PFSK-1 (cell line): ENCODE data around the gene TACR1.

ENCODE experiments used
- FOXP2 ChIP-seq: optimal IDR thresholded peaks from 2 replicates; pipeline ENCODE3; 2011; ENCODE audit warnings: borderline replicate concordance, control low read depth, inconsistent platforms; ENCODE audit not compliant: insufficient read depth; ENCODE audit errors: extremely low read length, extremely low read depth
- POLR2AphosphoS5 ChIP-seq: IDR thresholded peaks from 2 replicates; pipeline ENCODE4 v1.6.1; 2012; ENCODE audit warnings: low read depth, mild to moderate bottlenecking, control low read depth, low read length, moderate library complexity
- SIN3A ChIP-seq: IDR thresholded peaks from 2 replicates; pipeline ENCODE4 v1.6.1; 2012; ENCODE audit warnings: mild to moderate bottlenecking, low read length, moderate library complexity, borderline replicate concordance; ENCODE audit not compliant: insufficient read depth
- TAF1 ChIP-seq: IDR thresholded peaks from 2 replicates; pipeline ENCODE4 v1.6.1; 2012; ENCODE audit warnings: low read length, control low read depth, borderline replicate concordance; ENCODE audit not compliant: insufficient read depth
- TF ChIP-seq, protein P1 (sequence below), 2 experiments: IDR thresholded peaks; 2 replicates each; pipeline versions ENCODE4 v1.6.1 to v1.8.0; 2011 to 2012; ENCODE audit warnings: low read depth in 2 of 2, low read length in 2 of 2, control low read depth in 1 of 2, inconsistent platforms in 1 of 2, mild to moderate bottlenecking in 1 of 2, moderate library complexity in 1 of 2; ENCODE audit not compliant: insufficient read depth in 1 of 2

Gene TACR1

GRCh38 chr2:75168186-75168585, 31.1 kb downstream of the TACR1 start:
- no peak for TF ChIP-seq TAF1

GRCh38 chr2:75166491-75166890, 32.8 kb downstream of the TACR1 start:
- TF ChIP-seq SIN3A (no peak), POLR2AphosphoS5 (no peak), FOXP2 (no peak), TAF1 (no peak)
- TF ChIP-seq, protein P1, sequence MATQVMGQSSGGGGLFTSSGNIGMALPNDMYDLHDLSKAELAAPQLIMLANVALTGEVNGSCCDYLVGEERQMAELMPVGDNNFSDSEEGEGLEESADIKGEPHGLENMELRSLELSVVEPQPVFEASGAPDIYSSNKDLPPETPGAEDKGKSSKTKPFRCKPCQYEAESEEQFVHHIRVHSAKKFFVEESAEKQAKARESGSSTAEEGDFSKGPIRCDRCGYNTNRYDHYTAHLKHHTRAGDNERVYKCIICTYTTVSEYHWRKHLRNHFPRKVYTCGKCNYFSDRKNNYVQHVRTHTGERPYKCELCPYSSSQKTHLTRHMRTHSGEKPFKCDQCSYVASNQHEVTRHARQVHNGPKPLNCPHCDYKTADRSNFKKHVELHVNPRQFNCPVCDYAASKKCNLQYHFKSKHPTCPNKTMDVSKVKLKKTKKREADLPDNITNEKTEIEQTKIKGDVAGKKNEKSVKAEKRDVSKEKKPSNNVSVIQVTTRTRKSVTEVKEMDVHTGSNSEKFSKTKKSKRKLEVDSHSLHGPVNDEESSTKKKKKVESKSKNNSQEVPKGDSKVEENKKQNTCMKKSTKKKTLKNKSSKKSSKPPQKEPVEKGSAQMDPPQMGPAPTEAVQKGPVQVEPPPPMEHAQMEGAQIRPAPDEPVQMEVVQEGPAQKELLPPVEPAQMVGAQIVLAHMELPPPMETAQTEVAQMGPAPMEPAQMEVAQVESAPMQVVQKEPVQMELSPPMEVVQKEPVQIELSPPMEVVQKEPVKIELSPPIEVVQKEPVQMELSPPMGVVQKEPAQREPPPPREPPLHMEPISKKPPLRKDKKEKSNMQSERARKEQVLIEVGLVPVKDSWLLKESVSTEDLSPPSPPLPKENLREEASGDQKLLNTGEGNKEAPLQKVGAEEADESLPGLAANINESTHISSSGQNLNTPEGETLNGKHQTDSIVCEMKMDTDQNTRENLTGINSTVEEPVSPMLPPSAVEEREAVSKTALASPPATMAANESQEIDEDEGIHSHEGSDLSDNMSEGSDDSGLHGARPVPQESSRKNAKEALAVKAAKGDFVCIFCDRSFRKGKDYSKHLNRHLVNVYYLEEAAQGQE (IDR thresholded peaks at IDR 0.05; ENCODE audit: insufficient read depth in 1 of 2, low read depth in 2 of 2, low read length in 2 of 2), result no peak

DNA sequence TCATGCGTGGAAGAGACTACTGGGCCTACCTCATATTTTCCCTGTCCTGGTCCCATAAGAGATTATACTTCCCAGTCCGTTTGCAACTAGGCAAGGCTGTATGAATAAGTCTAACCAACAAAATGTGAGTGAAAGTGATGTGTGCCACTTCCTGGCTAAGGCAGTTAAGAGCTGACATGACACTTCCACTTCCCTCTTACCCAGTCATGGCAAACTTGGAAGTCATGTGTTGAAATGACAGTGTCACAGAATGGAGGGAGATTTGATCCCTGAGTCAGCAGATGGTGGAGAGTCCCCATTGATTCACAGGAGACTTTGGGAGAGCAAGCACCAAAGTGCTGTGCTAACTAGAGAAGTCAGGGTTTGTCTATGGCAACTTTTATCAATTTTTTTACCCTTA, 36.4 kb downstream of the TACR1 start:
- no peak for TF ChIP-seq POLR2AphosphoS5
- TF ChIP-seq FOXP2, result no peak
- no peak for TF ChIP-seq SIN3A
- TF ChIP-seq, protein P1 (IDR thresholded peaks at IDR 0.05; ENCODE audit: insufficient read depth in 1 of 2, low read depth in 2 of 2, low read length in 2 of 2), result no peak
- no peak for TF ChIP-seq TAF1

- TF ChIP-seq, protein P1 (IDR thresholded peaks at IDR 0.05; ENCODE audit: insufficient read depth in 1 of 2, low read depth in 2 of 2, low read length in 2 of 2), result no peak
- TF ChIP-seq FOXP2 (no peak), POLR2AphosphoS5 (no peak), SIN3A (no peak), TAF1 (no peak)
Measured at GRCh38 chr2:75162259-75162658, 37.1 kb downstream of the TACR1 start.

- no peak for TF ChIP-seq TAF1
- no peak for TF ChIP-seq SIN3A
- no peak for TF ChIP-seq FOXP2
- TF ChIP-seq, protein P1 (IDR thresholded peaks at IDR 0.05; ENCODE audit: insufficient read depth in 1 of 2, low read depth in 2 of 2, low read length in 2 of 2), result no peak
- no peak for TF ChIP-seq POLR2AphosphoS5
Measured at GRCh38 chr2:75157435-75157834, 41.9 kb downstream of the TACR1 start.
